ENCODE data around the gene GSTP1. TPM values are rescaled to one million over a fixed set of nuclear protein-coding genes. Genes with fewer than 3 reads are reported as not detected.
"Not testable (repeated sequence)": the region's sequence is repeated elsewhere in the genome, so short reads cannot be mapped to it uniquely, and the experiment has no call there.

The GSTP1 gene
- total RNA-seq, 2 donors from 2014 or later: 323 to 390 TPM

- ATAC-seq; DNase-seq; intact Hi-C loops (cut with DNase I, micrococcal nuclease): not testable (repeated sequence)
These were observed 5.3 kb downstream of the GSTP1 start for GRCh38 chr11:67588899-67589415.

- ATAC-seq: no peak
- intact Hi-C loops (cut with DNase I, micrococcal nuclease): no loop called here
- no peak for DNase-seq
These were observed 9.4 kb downstream of the GSTP1 start for GRCh38 chr11:67592880-67593564.

GRCh38 chr11:67593565-67593905 lies 9.9 kb downstream of the GSTP1 start:
- intact Hi-C loops (cut with DNase I, micrococcal nuclease): no loop called here
- ATAC-seq: no peak
- no peak for DNase-seq

GRCh38 chr11:67594480-67594879 lies 10.9 kb downstream of the GSTP1 start:
- intact Hi-C loops (cut with DNase I, micrococcal nuclease): no loop called here
- ATAC-seq (no peak), DNase-seq (no peak)

GRCh38 chr11:67596753-67597300 lies 13.2 kb downstream of the GSTP1 start:
- intact Hi-C loops (cut with DNase I, micrococcal nuclease): no loop called here
- DNase-seq (no peak), ATAC-seq (no peak)

GRCh38 chr11:67597458-67597857 lies 13.8 kb downstream of the GSTP1 start:
- intact Hi-C loops (cut with DNase I, micrococcal nuclease); ATAC-seq; DNase-seq: not testable (repeated sequence)

- ATAC-seq; DNase-seq; intact Hi-C loops (cut with DNase I, micrococcal nuclease): not testable (repeated sequence)
These were observed 14.4 kb downstream of the GSTP1 start for GRCh38 chr11:67597963-67598362.

GRCh38 chr11:67599149-67599548 lies 15.5 kb downstream of the GSTP1 start:
- intact Hi-C loops (cut with DNase I, micrococcal nuclease): no loop called here
- ATAC-seq: no peak
- DNase-seq: no peak

GRCh38 chr11:67600324-67601029 lies 16.9 kb downstream of the GSTP1 start:
- intact Hi-C loops (cut with DNase I, micrococcal nuclease): no loop called here
- ATAC-seq (no peak), DNase-seq (no peak)

- ATAC-seq (no peak), DNase-seq (no peak)
- intact Hi-C loops (cut with DNase I, micrococcal nuclease): no loop called here
These were observed 17.5 kb downstream of the GSTP1 start for GRCh38 chr11:67601098-67601497.

GRCh38 chr11:67604119-67604518 lies 20.5 kb downstream of the GSTP1 start:
- ATAC-seq; DNase-seq; intact Hi-C loops (cut with DNase I, micrococcal nuclease): not testable (repeated sequence)

GRCh38 chr11:67604815-67605214 lies 21.2 kb downstream of the GSTP1 start:
- intact Hi-C loops (cut with DNase I, micrococcal nuclease): no loop called here
- ATAC-seq (no peak), DNase-seq (no peak)

GRCh38 chr11:67605231-67606011 lies 21.8 kb downstream of the GSTP1 start:
- no peak for ATAC-seq
- intact Hi-C loops (cut with DNase I, micrococcal nuclease): no loop called here
- no peak for DNase-seq

- intact Hi-C loops (cut with DNase I, micrococcal nuclease): no loop called here
- DNase-seq (no peak), ATAC-seq (no peak)
These were observed 22.5 kb downstream of the GSTP1 start for GRCh38 chr11:67606093-67606491.

- intact Hi-C loops (cut with DNase I, micrococcal nuclease): no loop called here
These were observed 23.1 kb downstream of the GSTP1 start, which contains the start of gene NDUFV1 for GRCh38 chr11:67606492-67607295. Gene NDUFV1 (plus strand): TSS chr11:67606936. CDS start chr11:67607005, 69 bp downstream.

GRCh38 chr11:67607507-67607906 lies 23.9 kb downstream of the GSTP1 start:
- ATAC-seq (peak; percentile 10), DNase-seq (no peak)
- intact Hi-C loops (cut with DNase I, micrococcal nuclease): no loop called here

More at GRCh38 chr11:67606492-67607295, 23.1 kb downstream of the GSTP1 start, which contains the start of gene NDUFV1:
- DNase-seq (peak; percentile 97 to 98), ATAC-seq (peak; percentile 97)

GRCh38 chr11:67608486-67608885 lies 24.9 kb downstream of the GSTP1 start:
- intact Hi-C loops (cut with DNase I, micrococcal nuclease): no loop called here
- peak in 1 of 2 donors; percentile 11 for DNase-seq
- ATAC-seq: no peak

GRCh38 chr11:67609316-67609715 lies 25.7 kb downstream of the GSTP1 start:
- DNase-seq (no peak), ATAC-seq (no peak)
- intact Hi-C loops (cut with DNase I, micrococcal nuclease): no loop called here
